Gastroesophageal sphincter (tissue), 4 donors: ENCODE results near the gene TNFSF13B. TPM values are rescaled to one million over a fixed set of nuclear protein-coding genes. Genes with fewer than 3 reads are reported as not detected.
A peak's percentile ranks its signal among the peaks of the same experiment; 100 is the strongest.
"Not testable (repeated sequence)": the region's sequence is repeated elsewhere in the genome, so short reads cannot be mapped to it uniquely, and the experiment has no call there.

ENCODE experiments used
- ATAC-seq: fragments of 150-250 bp; one replicate; pipeline ENCODE4 v1.9.1; 2016; ENCODE audit warnings: mild to moderate bottlenecking, moderate library complexity
- H3K27ac ChIP-seq, 4 donors: fragments of 200-600 bp; sonication (generic) in 3 of 4; 1 replicate in 3 of 4; 2 replicates in 1 of 4; pipeline ENCODE4 v1.5.1; 2016 to 2019
- H3K27me3 ChIP-seq: fragments of 200-600 bp; sonication (generic); one replicate; pipeline ENCODE4 v1.5.1; 2019
- H3K36me3 ChIP-seq, 2 donors: fragments of 200-600 bp; sonication (generic); one replicate each; pipeline ENCODE4 v1.5.1; 2019; ENCODE audit warnings: control low read depth in 1 of 2
- H3K4me1 ChIP-seq, 3 donors: fragments of 200-600 bp; sonication (generic); 1 replicate in 2 of 3; 2 replicates in 1 of 3; pipeline ENCODE4 v1.5.1; 2016 to 2019; ENCODE audit warnings: control low read depth in 2 of 3
- H3K4me3 ChIP-seq, 2 donors: fragments of 200-600 bp; sonication (generic); one replicate each; pipeline ENCODE4 v1.5.1; 2019; ENCODE audit warnings: mild to moderate bottlenecking in 1 of 2, moderate library complexity in 1 of 2
- H3K9me3 ChIP-seq, 3 donors: fragments of 200-600 bp; sonication (generic); one replicate each; pipeline ENCODE4 v1.5.1; 2017 to 2019; ENCODE audit warnings: control low read depth in 2 of 3
- CTCF ChIP-seq, 4 experiments: fragments of 200-600 bp in 2 of 4; fragments of 450-650 bp in 2 of 4; sonication (generic) in 1 of 4; IDR thresholded peaks; one replicate each; pipeline ENCODE4 v1.5.1; 2017 to 2019; ENCODE audit warnings: antibody characterized with exemption in 4 of 4, mild to moderate bottlenecking in 2 of 4, moderate library complexity in 2 of 4
- EP300 ChIP-seq: sonication (generic); formaldehyde crosslinking; IDR thresholded peaks from one replicate; pipeline ENCODE4 v1.6.1; 2017; ENCODE audit warnings: antibody characterized with exemption, mild to moderate bottlenecking
- POLR2A ChIP-seq, 2 donors: fragments of 450-650 bp; IDR thresholded peaks; one replicate each; pipeline ENCODE4 v1.6.1; 2017; ENCODE audit warnings: antibody characterized with exemption in 2 of 2, mild to moderate bottlenecking in 2 of 2, moderate library complexity in 1 of 2
- POLR2AphosphoS5 ChIP-seq: sonication (generic); formaldehyde crosslinking; IDR thresholded peaks from one replicate; pipeline ENCODE4 v1.6.1; 2017; ENCODE audit warnings: antibody characterized with exemption
- WGBS, 2 donors: methylation state at CpG; one replicate each; pipeline ENCODE4 v1.1.5; 2018; ENCODE audit warnings: low coverage in 1 of 2; 5-methylcytosine and 5-hydroxymethylcytosine counted together
- total RNA-seq, 4 donors: library from RNA; depleted of rRNA; stranded (reverse); fragments of >200 nt; gene quantifications; one replicate each; pipeline ENCODE4 v1.1.0, GENCODE V29; 2016

TNFSF13B gene
- total RNA-seq, 4 donors from 2014 or later, result 1.0 to 20.1 (median 9.8) TPM

GRCh38 chr13:108263621-108264355 lies 5.7 kb upstream of the TNFSF13B start:
- 86 to 94% methylated on average over 7 to 9 of the region's 9 CpGs for WGBS, 2 donors
- H3K4me3 ChIP-seq, result no peak overlapping the region
- peaks cover 0 to 2% (median 0%) of the 10 kb centered on the region in 3 donors for H3K4me1 ChIP-seq
- TF ChIP-seq POLR2AphosphoS5 (no peak), EP300 (no peak), POLR2A (IDR thresholded peaks at IDR 0.05) (no peak), CTCF (IDR thresholded peaks at IDR 0.05) (no peak)
- H3K36me3 ChIP-seq, result peaks cover 0 to 4% of the 10 kb centered on the region in 2 donors
- no peak overlapping the region for H3K27ac ChIP-seq
- ATAC-seq, result no peak
- no peaks in the 10 kb centered on the region for H3K9me3 ChIP-seq
- no peaks in the 10 kb centered on the region for H3K27me3 ChIP-seq

GRCh38 chr13:108266321-108266990 lies 3.1 kb upstream of the TNFSF13B start:
- H3K9me3 ChIP-seq, result no peaks in the 10 kb centered on the region
- no peak for TF ChIP-seq POLR2A (IDR thresholded peaks at IDR 0.05)
- TF ChIP-seq POLR2AphosphoS5, result no peak
- no peak for TF ChIP-seq CTCF (IDR thresholded peaks at IDR 0.05)
- TF ChIP-seq EP300, result no peak
- no peaks in the 10 kb centered on the region for H3K36me3 ChIP-seq
- no peak overlapping the region for H3K4me3 ChIP-seq
- H3K27me3 ChIP-seq, result no peaks in the 10 kb centered on the region
- 45 to 62% methylated on average over 5 to 9 of the region's 10 CpGs for WGBS, 2 donors
- H3K27ac ChIP-seq, result no peak overlapping the region
- peaks cover 0 to 25% (median 7%) of the 10 kb centered on the region in 3 donors for H3K4me1 ChIP-seq
- ATAC-seq, result no peak

- peaks cover 0 to 25% (median 7%) of the 10 kb centered on the region in 3 donors for H3K4me1 ChIP-seq
- H3K9me3 ChIP-seq, result no peaks in the 10 kb centered on the region
- no peak overlapping the region for H3K4me3 ChIP-seq
- TF ChIP-seq EP300, result no peak
- no peak for TF ChIP-seq CTCF (IDR thresholded peaks at IDR 0.05)
- TF ChIP-seq POLR2A (IDR thresholded peaks at IDR 0.05), result no peak
- no peak for TF ChIP-seq POLR2AphosphoS5
- no peaks in the 10 kb centered on the region for H3K36me3 ChIP-seq
- H3K27ac ChIP-seq, result no peak overlapping the region
- no peak for ATAC-seq
- 83 to 97% methylated on average over 4 of the region's 4 CpGs for WGBS, 2 donors
- no peaks in the 10 kb centered on the region for H3K27me3 ChIP-seq
These were observed 2.2 kb upstream of the TNFSF13B start for GRCh38 chr13:108267347-108267746.

GRCh38 chr13:108267855-108268254 lies 1.7 kb upstream of the TNFSF13B start:
- not testable (repeated sequence) for H3K36me3 ChIP-seq, H3K4me3 ChIP-seq, H3K27ac ChIP-seq, ATAC-seq, H3K9me3 ChIP-seq, H3K27me3 ChIP-seq
- H3K4me1 ChIP-seq, result peaks cover 0 to 25% (median 7%) of the 10 kb centered on the region in 3 donors
- WGBS, 2 donors, result 88 to 97% methylated on average over 2 to 3 of the region's 3 CpGs

GRCh38 chr13:108268466-108269112 lies 929 bp upstream of the TNFSF13B start:
- Histone ChIP-seq H3K9me3 (no peaks in the 10 kb centered on the region), H3K4me1 (peaks cover 0 to 25% (median 7%) of the 10 kb centered on the region in 3 donors), H3K36me3 (no peaks in the 10 kb centered on the region), H3K27me3 (no peaks in the 10 kb centered on the region), H3K4me3 (no peak overlapping the region), H3K27ac (peak overlapping the region in 1 of 4 donors; percentile 48)
- ATAC-seq, result no peak
- TF ChIP-seq POLR2AphosphoS5, result no peak
- TF ChIP-seq CTCF (IDR thresholded peaks at IDR 0.05), result no peak
- no peak for TF ChIP-seq EP300
- no peak for TF ChIP-seq POLR2A (IDR thresholded peaks at IDR 0.05)
- 72 to 80% methylated on average over 4 of the region's 4 CpGs for WGBS, 2 donors
